ENCODE data around the gene PPP1R13B.

GRCh38 chr14:103805708-103806107 is 41.7 kb downstream of the PPP1R13B start:
- TF ChIP-seq GABPA (IDR thresholded peaks at IDR 0.05; ENCODE audit: low read depth): no peak
- TF ChIP-seq CTCF (IDR thresholded peaks at IDR 0.05; ENCODE audit: insufficient read depth, low read length): no peak
- no peak for TF ChIP-seq POLR2AphosphoS5 (IDR thresholded peaks at IDR 0.05; ENCODE audit: low read depth)
- no peak for TF ChIP-seq REST (IDR thresholded peaks at IDR 0.05; ENCODE audit: insufficient replicate concordance, low read depth)
